Measurements from ENCODE around the gene ITGB3.

DNA sequence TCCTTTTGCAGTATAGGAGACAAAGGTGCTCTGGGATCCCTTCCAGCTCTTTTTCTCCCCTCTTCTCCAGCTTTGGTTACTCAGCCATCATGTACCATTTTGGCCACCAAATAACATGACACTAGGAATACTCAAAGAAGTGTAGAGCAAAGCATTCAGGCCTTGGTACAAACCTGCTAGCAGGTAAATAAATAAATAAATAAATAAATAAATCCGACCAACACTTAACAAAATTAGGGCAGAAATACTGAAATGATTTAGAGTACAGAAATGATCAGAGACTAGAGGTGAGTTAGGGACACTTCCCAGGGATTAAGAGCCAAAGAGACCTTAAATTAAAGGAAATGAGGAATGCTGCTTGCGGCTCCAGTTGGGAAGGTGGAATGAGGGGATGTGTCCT lies 17.7 kb upstream of the ITGB3 start:
- TF ChIP-seq EZH2phosphoT487 (IDR thresholded peaks at IDR 0.05; ENCODE audit: insufficient read depth, low read depth) (no peak), EZH2 (IDR thresholded peaks at IDR 0.05; ENCODE audit: insufficient read depth, poor library complexity, severe bottlenecking) (no peak)

Measured in GM23248 (cell line).